Peyer's patch (tissue), 4 donors: Measurements from ENCODE around the gene ZNF548.

ENCODE experiments used
- POLR2A ChIP-seq, 2 donors: fragments of 450-650 bp; IDR thresholded peaks; one replicate each; pipeline ENCODE4 v1.5.1; 2017; ENCODE audit warnings: antibody characterized with exemption in 2 of 2, mild to moderate bottlenecking in 2 of 2, moderate library complexity in 2 of 2
- TF ChIP-seq, protein P1 (sequence below), 6 experiments: fragments of 450-650 bp in 4 of 6; fragments of 200-600 bp in 2 of 6; sonication (generic) in 1 of 6; IDR thresholded peaks; one replicate each; pipeline ENCODE4 v1.5.1; 2017 to 2019; ENCODE audit warnings: antibody characterized with exemption in 6 of 6, mild to moderate bottlenecking in 3 of 6, moderate library complexity in 1 of 6

DNA sequence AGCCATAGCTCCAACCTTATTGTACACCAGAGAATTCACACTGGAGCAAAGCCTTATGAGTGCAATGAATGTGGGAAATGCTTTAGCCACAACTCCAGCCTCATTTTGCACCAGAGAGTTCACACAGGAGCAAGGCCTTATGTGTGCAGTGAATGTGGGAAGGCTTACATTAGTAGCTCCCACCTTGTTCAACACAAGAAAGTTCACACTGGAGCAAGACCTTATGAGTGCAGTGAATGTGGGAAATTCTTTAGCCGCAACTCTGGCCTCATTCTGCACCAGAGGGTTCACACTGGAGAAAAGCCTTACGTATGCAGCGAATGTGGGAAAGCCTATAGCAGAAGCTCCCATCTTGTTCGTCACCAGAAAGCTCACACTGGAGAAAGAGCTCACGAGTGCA lies 32.2 kb upstream of the ZNF548 start:
- TF ChIP-seq, protein P1, sequence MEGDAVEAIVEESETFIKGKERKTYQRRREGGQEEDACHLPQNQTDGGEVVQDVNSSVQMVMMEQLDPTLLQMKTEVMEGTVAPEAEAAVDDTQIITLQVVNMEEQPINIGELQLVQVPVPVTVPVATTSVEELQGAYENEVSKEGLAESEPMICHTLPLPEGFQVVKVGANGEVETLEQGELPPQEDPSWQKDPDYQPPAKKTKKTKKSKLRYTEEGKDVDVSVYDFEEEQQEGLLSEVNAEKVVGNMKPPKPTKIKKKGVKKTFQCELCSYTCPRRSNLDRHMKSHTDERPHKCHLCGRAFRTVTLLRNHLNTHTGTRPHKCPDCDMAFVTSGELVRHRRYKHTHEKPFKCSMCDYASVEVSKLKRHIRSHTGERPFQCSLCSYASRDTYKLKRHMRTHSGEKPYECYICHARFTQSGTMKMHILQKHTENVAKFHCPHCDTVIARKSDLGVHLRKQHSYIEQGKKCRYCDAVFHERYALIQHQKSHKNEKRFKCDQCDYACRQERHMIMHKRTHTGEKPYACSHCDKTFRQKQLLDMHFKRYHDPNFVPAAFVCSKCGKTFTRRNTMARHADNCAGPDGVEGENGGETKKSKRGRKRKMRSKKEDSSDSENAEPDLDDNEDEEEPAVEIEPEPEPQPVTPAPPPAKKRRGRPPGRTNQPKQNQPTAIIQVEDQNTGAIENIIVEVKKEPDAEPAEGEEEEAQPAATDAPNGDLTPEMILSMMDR (IDR thresholded peaks at IDR 0.05) = no peak
- no peak for TF ChIP-seq POLR2A (IDR thresholded peaks at IDR 0.05)
